HEK293 (cell line): ENCODE results near the gene SCUBE1.

Experiments
- CTCF ChIA-PET: fragments of 350-600 bp; formaldehyde crosslinking; extraction: SDS; loops from one replicate; lab custom pipeline; 2021; ENCODE audit warnings: antibody characterized with exemption; lab: Yijun Ruan, JAX
- POLR2A ChIA-PET: fragments of 300-600 bp; formaldehyde crosslinking; extraction: SDS; loops from one replicate; lab custom pipeline; 2020; ENCODE audit warnings: antibody characterized with exemption, inconsistent platforms; lab: Yijun Ruan, JAX
- H3K27ac ChIP-seq: fragments of 200-500 bp; sonication (Bioruptor generic); 2 replicates; pipeline ENCODE4 v1.5.1; 2014; ENCODE audit warnings: low read depth, low read length, control low read depth, inconsistent platforms; ENCODE audit errors: extremely low read depth
- H3K36me3 ChIP-seq, 2 experiments: fragments of 200-500 bp in 1 of 2; sonication (Bioruptor generic) in 1 of 2; 1 replicate in 1 of 2; 2 replicates in 1 of 2; pipeline ENCODE4 v1.5.1; 2014 to 2017; ENCODE audit warnings: inconsistent platforms in 2 of 2, low read length in 2 of 2; ENCODE audit not compliant: control insufficient read depth in 2 of 2, insufficient read depth in 1 of 2
- H3K4me1 ChIP-seq: fragments of 200-500 bp; sonication (Bioruptor generic); 2 replicates; pipeline ENCODE4 v1.5.1; 2014; ENCODE audit warnings: mild to moderate bottlenecking, low read length, inconsistent platforms; ENCODE audit not compliant: control insufficient read depth, insufficient read depth
- H3K4me3 ChIP-seq: 2 replicates; pipeline ENCODE4 v1.5.1; 2011; ENCODE audit warnings: low read depth, mild to moderate bottlenecking, control low read depth, low read length, moderate library complexity
- H3K9me3 ChIP-seq: fragments of 200-500 bp; sonication (Bioruptor generic); 2 replicates; pipeline ENCODE4 v1.5.1; 2014; ENCODE audit warnings: low read depth, low read length, inconsistent platforms; ENCODE audit not compliant: control insufficient read depth, insufficient read depth
- ELK4 ChIP-seq: IDR thresholded peaks from 2 replicates; pipeline ENCODE4 v1.6.1; 2011; ENCODE audit warnings: mild to moderate bottlenecking, low read depth, low read length, borderline replicate concordance
- GLIS1 ChIP-seq: fragments of 450-650 bp; formaldehyde crosslinking; IDR thresholded peaks from 2 replicates; pipeline ENCODE4 v1.5.1; 2016; ENCODE audit warnings: missing biosample characterization, missing genetic modification characterization
- GLIS2 ChIP-seq: fragments of 450-650 bp; formaldehyde crosslinking; IDR thresholded peaks from 2 replicates; pipeline ENCODE4 v1.5.1; 2016; ENCODE audit warnings: missing biosample characterization, missing genetic modification characterization
- HOXA7 ChIP-seq: sonication (generic); formaldehyde crosslinking; IDR thresholded peaks from 2 replicates; pipeline ENCODE4 v1.8.1; 2022; ENCODE audit warnings: missing genetic modification reagents, borderline replicate concordance
- SP3 ChIP-seq: fragments of 450-650 bp; formaldehyde crosslinking; IDR thresholded peaks from 2 replicates; pipeline ENCODE4 v1.5.1; 2016; ENCODE audit warnings: missing biosample characterization, missing genetic modification characterization
- YY2 ChIP-seq: fragments of 450-650 bp; formaldehyde crosslinking; IDR thresholded peaks from 2 replicates; pipeline ENCODE4 v1.5.1; 2016; ENCODE audit warnings: missing biosample characterization, missing genetic modification characterization
- ZFHX2 ChIP-seq: fragments of 450-650 bp; formaldehyde crosslinking; conservative IDR thresholded peaks from 2 replicates; pipeline ENCODE4 v1.5.1; 2016; ENCODE audit warnings: missing biosample characterization, missing genetic modification characterization
- ZIC2 ChIP-seq: fragments of 450-650 bp; formaldehyde crosslinking; IDR thresholded peaks from 2 replicates; pipeline ENCODE4 v1.5.1; 2016; ENCODE audit warnings: missing biosample characterization, missing genetic modification characterization
- ZNF302 ChIP-seq: fragments of 450-650 bp; formaldehyde crosslinking; IDR thresholded peaks from 2 replicates; pipeline ENCODE4 v1.5.1; 2016; ENCODE audit warnings: missing biosample characterization, missing genetic modification characterization, low read depth
- ZNF404 ChIP-seq: fragments of 450-650 bp; formaldehyde crosslinking; IDR thresholded peaks from 2 replicates; pipeline ENCODE4 v1.5.1; 2017; ENCODE audit warnings: missing biosample characterization, missing genetic modification characterization
- ZNF529 ChIP-seq: fragments of 450-650 bp; formaldehyde crosslinking; IDR thresholded peaks from 2 replicates; pipeline ENCODE4 v1.5.1; 2017; ENCODE audit warnings: missing genetic modification characterization, missing biosample characterization; ENCODE audit not compliant: insufficient replicate concordance
- ZNF580 ChIP-seq: fragments of 450-650 bp; formaldehyde crosslinking; IDR thresholded peaks from 2 replicates; pipeline ENCODE4 v1.5.1; 2016; ENCODE audit warnings: missing biosample characterization, missing genetic modification characterization
- ZNF768 ChIP-seq: fragments of 450-650 bp; formaldehyde crosslinking; IDR thresholded peaks from 2 replicates; pipeline ENCODE4 v1.5.1; 2018; ENCODE audit warnings: missing biosample characterization, mild to moderate bottlenecking, missing genetic modification characterization
- ZSCAN16 ChIP-seq: fragments of 450-650 bp; formaldehyde crosslinking; IDR thresholded peaks from 2 replicates; pipeline ENCODE4 v1.5.1; 2016; ENCODE audit warnings: missing biosample characterization, missing genetic modification characterization

The SCUBE1 gene

GRCh38 chr22:43169310-43170130 is 173.7 kb downstream of the SCUBE1 start:
- Histone ChIP-seq H3K36me3 (peaks cover 14 to 78% of the 10 kb centered on the region in 2 experiments; a peak in 2 of 3 replicates), H3K4me3 (no peak overlapping the region), H3K27ac (no peak overlapping the region), H3K9me3 (no peaks in the 10 kb centered on the region), H3K4me1 (no peaks in the 10 kb centered on the region)
- ChIA-PET POLR2A (interaction anchor here (0.7 to 2.0 kb wide), 2 partner anchors 16 to 18 kb away, joined by 3 to 8 read pairs; partner anchors contain the start of gene TTLL12), CTCF (interaction anchor here (1.2 kb wide), 1 partner anchor 18 kb away, joined by 3 read pairs; the partner anchor contains the start of gene TTLL12)
- TF ChIP-seq ZNF404 (tag by site-specific recombination) (no peak), ZNF768 (peak; percentile 61; the same call in 1 of the 2 replicates)

- Histone ChIP-seq H3K4me1 (no peaks in the 10 kb centered on the region), H3K36me3 (peaks cover 14 to 70% of the 10 kb centered on the region in 2 experiments; a peak in 2 of 3 replicates), H3K9me3 (no peaks in the 10 kb centered on the region), H3K27ac (no peak overlapping the region), H3K4me3 (no peak overlapping the region)
- ChIA-PET POLR2A (no interaction called here), CTCF (no interaction called here)
- no peak for TF ChIP-seq HOXA7 (CRISPR knock-in tag)
- 0 out of 2 replicates have a peak, but pooled peaks have one; percentile 17 for TF ChIP-seq GLIS2 (tag by site-specific recombination)
- TF ChIP-seq ELK4: no peak
- TF ChIP-seq ZNF580: no peak
Measured at GRCh38 chr22:43168471-43169309, 174.5 kb downstream of the SCUBE1 start.

GRCh38 chr22:43167001-43167589 is 176.1 kb downstream of the SCUBE1 start:
- CTCF ChIA-PET: interaction anchor here (1.0 to 1.1 kb wide), 2 partner anchors 61 to 62 kb away, joined by 3 read pairs; no protein-coding TSS in a partner anchor
- no peaks in the 10 kb centered on the region for H3K9me3 ChIP-seq
- TF ChIP-seq ZNF302 (tag by site-specific recombination): no peak
- no peak for TF ChIP-seq ZNF529 (tag by site-specific recombination)
- no peak for TF ChIP-seq ZSCAN16
- TF ChIP-seq ZFHX2 (tag by site-specific recombination): no peak
- peak; percentile 36 for TF ChIP-seq GLIS1 (tag by site-specific recombination)
- TF ChIP-seq YY2: no peak
- peak; percentile 32; the same call in 1 of the 2 replicates for TF ChIP-seq ZIC2 (tag by site-specific recombination)
- no peak for TF ChIP-seq SP3
- TF ChIP-seq, all 188 proteins: peak for 2
- POLR2A ChIA-PET: no interaction called here
- Histone ChIP-seq H3K4me3 (no peak overlapping the region), H3K4me1 (no peaks in the 10 kb centered on the region), H3K36me3 (peaks cover 6 to 58% of the 10 kb centered on the region in 2 experiments; a peak in 2 of 3 replicates), H3K27ac (no peak overlapping the region)
